RWPE2 (cell line): ENCODE results near the gene AARSD1.
"Not testable (repeated sequence)": the region's sequence is repeated elsewhere in the genome, so short reads cannot be mapped to it uniquely, and the experiment has no call there.

ENCODE experiments used
- ATAC-seq: fragments of 200-7000 bp; cut with Tn5 transposase; 3 replicates; pipeline ENCODE4 v1.9.1; 2021; ENCODE audit warnings: low read depth
- DNase-seq: peaks from one replicate; pipeline ENCODE4 v3.0.0-alpha.2; 2020; ENCODE audit warnings: low spot score
- H3K27ac ChIP-seq: fragments of 450-650 bp; 2 replicates; pipeline ENCODE4 v1.5.1; 2017; ENCODE audit warnings: mild to moderate bottlenecking; ENCODE audit not compliant: poor library complexity, severe bottlenecking
- H3K27me3 ChIP-seq: fragments of 250-450 bp; sonication (Bioruptor Pico); 2 replicates; pipeline ENCODE4 v1.5.1; 2021; ENCODE audit warnings: mild to moderate bottlenecking, moderate library complexity; ENCODE audit not compliant: insufficient read depth, poor library complexity, severe bottlenecking
- H3K36me3 ChIP-seq: fragments of 250-450 bp; sonication (Bioruptor Pico); 2 replicates; pipeline ENCODE4 v1.5.1; 2020; ENCODE audit warnings: low read depth, mild to moderate bottlenecking, moderate library complexity
- H3K4me1 ChIP-seq: fragments of 250-450 bp; sonication (Bioruptor Pico); 2 replicates; pipeline ENCODE4 v1.5.1; 2021; ENCODE audit warnings: mild to moderate bottlenecking, moderate library complexity; ENCODE audit not compliant: insufficient read depth, poor library complexity, severe bottlenecking
- H3K4me3 ChIP-seq: fragments of 250-450 bp; sonication (Bioruptor Pico); 2 replicates; pipeline ENCODE4 v1.5.1; 2021; ENCODE audit warnings: mild to moderate bottlenecking, moderate library complexity; ENCODE audit not compliant: severe bottlenecking
- H3K9me3 ChIP-seq: fragments of 250-450 bp; sonication (Bioruptor Pico); 2 replicates; pipeline ENCODE4 v1.5.1; 2021; ENCODE audit warnings: mild to moderate bottlenecking, moderate library complexity; ENCODE audit not compliant: severe bottlenecking
- TF ChIP-seq, protein P1 (sequence below): fragments of 450-650 bp; IDR thresholded peaks from one replicate; pipeline ENCODE4 v1.5.1; 2017; ENCODE audit warnings: mild to moderate bottlenecking, moderate library complexity; ENCODE audit not compliant: poor library complexity, severe bottlenecking

AARSD1 gene

DNA sequence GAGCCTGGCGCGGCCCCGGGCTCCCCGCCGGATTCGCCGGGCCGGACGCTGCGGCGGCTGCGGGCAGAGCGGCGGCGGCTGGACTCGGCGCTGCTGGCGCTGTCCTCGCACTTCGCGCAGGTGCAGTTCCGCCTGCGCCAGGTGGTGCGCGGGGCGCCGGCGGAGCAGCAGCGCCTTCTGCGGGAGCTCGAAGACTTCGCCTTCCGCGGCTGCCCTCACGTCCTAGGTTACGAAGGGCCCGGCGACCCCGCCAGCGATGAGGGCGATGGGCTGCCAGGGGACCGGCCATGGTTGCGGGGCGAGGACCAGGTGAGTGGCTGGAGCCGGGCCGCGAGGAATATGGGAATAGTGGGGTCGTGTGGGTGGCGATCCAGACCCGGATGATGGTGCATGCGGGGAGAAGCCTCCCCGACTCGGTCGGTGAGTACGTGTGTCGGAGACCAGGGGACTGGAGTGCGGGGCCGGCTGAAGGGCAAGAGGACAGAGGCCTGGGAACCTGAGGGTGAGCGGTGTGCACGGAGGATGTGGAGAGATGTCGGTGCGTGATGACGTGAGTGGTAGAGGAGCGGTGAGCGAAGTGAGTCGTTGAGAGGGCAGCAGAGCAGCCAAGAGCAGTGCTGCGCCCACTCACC lies 16.6 kb upstream of the AARSD1 start:
- Histone ChIP-seq H3K9me3 (no peaks in the 10 kb centered on the region), H3K36me3 (peaks cover 24% of the 10 kb centered on the region), H3K4me3 (peak overlapping the region; percentile 96), H3K27me3 (no peaks in the 10 kb centered on the region), H3K4me1 (peaks cover 4% of the 10 kb centered on the region), H3K27ac (peak overlapping the region; percentile 75)
- TF ChIP-seq, protein P1, sequence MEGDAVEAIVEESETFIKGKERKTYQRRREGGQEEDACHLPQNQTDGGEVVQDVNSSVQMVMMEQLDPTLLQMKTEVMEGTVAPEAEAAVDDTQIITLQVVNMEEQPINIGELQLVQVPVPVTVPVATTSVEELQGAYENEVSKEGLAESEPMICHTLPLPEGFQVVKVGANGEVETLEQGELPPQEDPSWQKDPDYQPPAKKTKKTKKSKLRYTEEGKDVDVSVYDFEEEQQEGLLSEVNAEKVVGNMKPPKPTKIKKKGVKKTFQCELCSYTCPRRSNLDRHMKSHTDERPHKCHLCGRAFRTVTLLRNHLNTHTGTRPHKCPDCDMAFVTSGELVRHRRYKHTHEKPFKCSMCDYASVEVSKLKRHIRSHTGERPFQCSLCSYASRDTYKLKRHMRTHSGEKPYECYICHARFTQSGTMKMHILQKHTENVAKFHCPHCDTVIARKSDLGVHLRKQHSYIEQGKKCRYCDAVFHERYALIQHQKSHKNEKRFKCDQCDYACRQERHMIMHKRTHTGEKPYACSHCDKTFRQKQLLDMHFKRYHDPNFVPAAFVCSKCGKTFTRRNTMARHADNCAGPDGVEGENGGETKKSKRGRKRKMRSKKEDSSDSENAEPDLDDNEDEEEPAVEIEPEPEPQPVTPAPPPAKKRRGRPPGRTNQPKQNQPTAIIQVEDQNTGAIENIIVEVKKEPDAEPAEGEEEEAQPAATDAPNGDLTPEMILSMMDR = peak; percentile 21
- DNase-seq (peak; percentile 69), ATAC-seq (peak; percentile 78)

GRCh38 chr17:42980274-42980765 lies 16.1 kb upstream of the AARSD1 start, which contains the start of gene RUNDC1:
RUNDC1 (plus strand) TSS chr17:42980565; CDS start chr17:42980577, 12 bp downstream.
- TF ChIP-seq, protein P1 = no peak
- ATAC-seq (peak; percentile 74), DNase-seq (peak; percentile 91)
- no peaks in the 10 kb centered on the region for H3K9me3 ChIP-seq
- H3K27me3 ChIP-seq = no peaks in the 10 kb centered on the region
- H3K27ac ChIP-seq = peak within 1 kb of the TSS; percentile 75
- H3K36me3 ChIP-seq = peaks cover 24% of the 10 kb centered on the region
- peak within 1 kb of the TSS; percentile 96 for H3K4me3 ChIP-seq
- peaks cover 4% of the 10 kb centered on the region for H3K4me1 ChIP-seq

DNA sequence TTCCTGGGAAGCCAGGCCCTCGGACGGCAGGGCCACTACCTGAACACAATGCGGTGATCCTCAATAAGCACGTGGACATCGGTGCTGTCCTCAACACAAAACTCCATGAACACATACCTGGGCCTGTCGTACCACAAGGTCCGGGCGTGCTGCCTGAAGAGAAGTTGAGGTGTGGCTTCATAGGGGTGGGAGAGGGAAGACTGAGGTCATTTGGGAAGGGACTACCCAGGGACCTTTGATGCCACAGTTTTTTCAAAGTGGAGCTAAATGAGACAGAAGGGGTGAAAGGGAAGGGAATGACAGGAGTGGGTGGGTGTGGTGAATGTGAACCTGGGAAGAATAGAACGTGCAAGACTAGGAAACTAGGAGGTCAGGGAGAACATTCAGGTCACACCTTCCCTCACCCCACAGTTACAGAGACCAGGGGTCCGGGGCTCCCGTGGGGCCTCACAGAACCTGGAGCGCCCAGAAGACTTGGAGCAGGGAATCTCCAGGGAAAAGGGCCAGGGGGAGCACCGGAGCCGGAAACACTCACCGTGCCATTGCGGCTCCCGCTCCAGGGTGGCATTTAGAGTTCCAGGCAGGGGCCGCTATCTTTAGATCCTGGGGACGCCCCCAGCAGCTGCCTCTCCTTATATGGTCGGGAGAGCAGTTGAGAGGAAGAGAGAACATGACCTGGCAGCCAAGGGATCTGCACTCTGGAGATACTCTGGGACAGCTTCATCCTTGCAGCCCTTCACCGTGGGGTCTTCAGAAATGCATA lies 15.4 kb upstream of the AARSD1 start, which contains the start of gene PTGES3L:
Gene PTGES3L, minus strand, starts transcription at position 570 of the 763 bp plus-strand sequence. Its CDS starts 27 bp downstream, at position 543.
- H3K4me3 ChIP-seq = peak within 1 kb of the TSS; percentile 96
- ATAC-seq (peak; percentile 52), DNase-seq (no peak)
- H3K36me3 ChIP-seq = peaks cover 19% of the 10 kb centered on the region
- no peaks in the 10 kb centered on the region for H3K27me3 ChIP-seq
- no peaks in the 10 kb centered on the region for H3K9me3 ChIP-seq
- peak within 1 kb of the TSS; percentile 75 for H3K27ac ChIP-seq
- TF ChIP-seq, protein P1 = no peak
- H3K4me1 ChIP-seq = peaks cover 4% of the 10 kb centered on the region

DNA sequence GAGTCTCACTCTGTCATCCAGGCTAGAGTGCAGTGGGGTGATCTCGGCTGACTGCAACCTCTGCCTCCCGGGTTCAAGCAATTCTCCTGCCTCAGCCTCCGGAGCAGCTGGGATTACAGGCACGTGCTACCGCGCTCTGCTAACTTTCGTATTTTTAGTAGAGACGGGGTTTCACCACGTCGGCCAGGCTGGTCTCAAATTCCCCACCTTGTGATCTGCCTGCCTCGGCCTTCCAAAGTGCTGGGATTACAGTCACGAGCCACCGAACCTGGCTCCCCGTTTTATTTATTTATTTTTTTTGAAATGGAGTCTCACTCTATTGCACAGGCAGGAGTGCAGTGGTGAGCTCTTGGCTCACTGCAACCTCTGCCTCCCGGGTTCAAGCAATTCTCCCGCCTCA lies 11.4 kb upstream of the AARSD1 start:
- H3K4me3 ChIP-seq, H3K9me3 ChIP-seq, H3K36me3 ChIP-seq, H3K4me1 ChIP-seq, ATAC-seq, H3K27ac ChIP-seq, H3K27me3 ChIP-seq, DNase-seq: not testable (repeated sequence)

GRCh38 chr17:42975265-42975664 lies 11.0 kb upstream of the AARSD1 start:
- Histone ChIP-seq H3K27me3 (no peaks in the 10 kb centered on the region), H3K27ac (no peak overlapping the region), H3K4me1 (no peaks in the 10 kb centered on the region), H3K9me3 (no peaks in the 10 kb centered on the region), H3K4me3 (no peak overlapping the region), H3K36me3 (no peaks in the 10 kb centered on the region)
- ATAC-seq (no peak), DNase-seq (no peak)
- TF ChIP-seq, protein P1 = no peak

- H3K27ac ChIP-seq, H3K9me3 ChIP-seq, ATAC-seq, H3K4me1 ChIP-seq, H3K36me3 ChIP-seq, H3K27me3 ChIP-seq, DNase-seq, H3K4me3 ChIP-seq: not testable (repeated sequence)
These were observed 9.1 kb upstream of the AARSD1 start for GRCh38 chr17:42973323-42973722.
